A673 (cell line): ENCODE data around the gene MEG3.

ENCODE experiments used
- EZH2 ChIP-seq: fragments of 200-600 bp; sonication (generic); IDR thresholded peaks from 2 replicates; pipeline ENCODE4 v1.6.1; 2017; ENCODE audit warnings: borderline replicate concordance, low read depth, mild to moderate bottlenecking, mixed read lengths, antibody characterized with exemption, low read length; ENCODE audit not compliant: poor library complexity, severe bottlenecking
- TF ChIP-seq, protein P1 (sequence below): fragments of 300-800, 200-600 bp; sonication (generic); conservative IDR thresholded peaks from 2 replicates; pipeline ENCODE4 v1.5.1; 2017; ENCODE audit warnings: low read depth, mild to moderate bottlenecking, antibody characterized with exemption, low read length, moderate library complexity, mixed read lengths

DNA sequence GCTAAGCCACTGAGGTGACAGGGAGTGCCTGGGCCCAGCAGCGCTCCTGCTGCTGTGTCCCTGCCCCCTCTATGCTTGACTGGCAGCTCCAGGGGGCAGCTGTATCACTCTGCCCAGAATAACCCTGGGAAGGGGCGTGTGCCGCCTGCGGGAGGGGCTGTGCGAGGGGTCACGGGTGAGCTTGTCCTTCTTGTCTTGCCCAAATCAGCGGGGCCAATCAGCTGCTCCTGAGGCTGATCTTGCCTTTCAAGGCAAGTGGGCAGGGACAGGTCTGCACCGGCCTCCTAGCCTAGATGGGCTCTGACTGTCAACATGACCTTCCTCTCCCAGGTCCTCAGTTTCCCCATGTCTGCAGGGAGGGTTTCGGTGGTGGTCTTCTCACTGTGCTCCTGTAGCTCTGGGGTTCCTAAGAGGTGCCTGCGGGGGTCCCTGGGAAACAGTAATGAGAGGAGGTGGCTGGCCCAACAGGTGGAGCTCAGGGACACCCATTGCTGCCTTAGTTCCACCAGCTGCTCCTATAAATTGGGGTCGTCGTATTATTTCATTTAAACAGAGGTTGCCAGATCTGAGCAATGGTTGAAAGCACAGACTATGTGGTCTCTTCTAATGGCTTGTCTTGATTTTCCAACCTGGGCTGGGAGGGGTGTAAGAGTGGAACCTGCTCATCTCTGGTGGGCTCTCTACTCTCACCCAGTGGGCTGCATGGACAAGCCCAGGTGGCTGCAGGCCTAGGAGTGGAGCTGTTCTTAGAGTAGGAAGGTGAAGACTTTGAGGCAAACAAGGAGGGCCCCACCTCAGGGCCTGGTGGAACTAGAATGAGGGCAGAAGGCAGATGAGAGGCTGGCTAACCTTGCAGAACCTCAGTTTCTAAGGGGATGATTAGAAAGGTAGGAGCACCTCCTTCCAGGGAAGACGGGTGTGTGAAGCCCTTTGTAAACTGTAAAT is 65.9 kb downstream of the MEG3 start:
- TF ChIP-seq, protein P1, sequence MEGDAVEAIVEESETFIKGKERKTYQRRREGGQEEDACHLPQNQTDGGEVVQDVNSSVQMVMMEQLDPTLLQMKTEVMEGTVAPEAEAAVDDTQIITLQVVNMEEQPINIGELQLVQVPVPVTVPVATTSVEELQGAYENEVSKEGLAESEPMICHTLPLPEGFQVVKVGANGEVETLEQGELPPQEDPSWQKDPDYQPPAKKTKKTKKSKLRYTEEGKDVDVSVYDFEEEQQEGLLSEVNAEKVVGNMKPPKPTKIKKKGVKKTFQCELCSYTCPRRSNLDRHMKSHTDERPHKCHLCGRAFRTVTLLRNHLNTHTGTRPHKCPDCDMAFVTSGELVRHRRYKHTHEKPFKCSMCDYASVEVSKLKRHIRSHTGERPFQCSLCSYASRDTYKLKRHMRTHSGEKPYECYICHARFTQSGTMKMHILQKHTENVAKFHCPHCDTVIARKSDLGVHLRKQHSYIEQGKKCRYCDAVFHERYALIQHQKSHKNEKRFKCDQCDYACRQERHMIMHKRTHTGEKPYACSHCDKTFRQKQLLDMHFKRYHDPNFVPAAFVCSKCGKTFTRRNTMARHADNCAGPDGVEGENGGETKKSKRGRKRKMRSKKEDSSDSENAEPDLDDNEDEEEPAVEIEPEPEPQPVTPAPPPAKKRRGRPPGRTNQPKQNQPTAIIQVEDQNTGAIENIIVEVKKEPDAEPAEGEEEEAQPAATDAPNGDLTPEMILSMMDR = no peak
- TF ChIP-seq EZH2 = no peak
